Stomach (tissue), 4 donors: ENCODE measurements around the gene MTMR3.

Source experiments
- POLR2A ChIP-seq, 4 donors: fragments of 450-650 bp; IDR thresholded peaks; one replicate each; pipeline ENCODE4 v1.6.1; 2016; ENCODE audit warnings: antibody characterized with exemption in 4 of 4, control low read depth in 2 of 4, mild to moderate bottlenecking in 1 of 4, moderate library complexity in 1 of 4
- POLR2AphosphoS5 ChIP-seq, 3 donors: sonication (generic); formaldehyde crosslinking; IDR thresholded peaks; one replicate each; pipeline ENCODE4 v1.6.1; 2016; ENCODE audit warnings: antibody characterized with exemption in 3 of 3
- TF ChIP-seq, protein P1 (sequence below), 7 experiments: fragments of 450-650 bp in 4 of 7; fragments of 200-600 bp in 3 of 7; sonication (generic) in 3 of 7; IDR thresholded peaks; one replicate each; pipeline ENCODE4 v1.5.1; 2016 to 2019; ENCODE audit warnings: antibody characterized with exemption in 7 of 7, control low read depth in 2 of 7, mild to moderate bottlenecking in 1 of 7

DNA sequence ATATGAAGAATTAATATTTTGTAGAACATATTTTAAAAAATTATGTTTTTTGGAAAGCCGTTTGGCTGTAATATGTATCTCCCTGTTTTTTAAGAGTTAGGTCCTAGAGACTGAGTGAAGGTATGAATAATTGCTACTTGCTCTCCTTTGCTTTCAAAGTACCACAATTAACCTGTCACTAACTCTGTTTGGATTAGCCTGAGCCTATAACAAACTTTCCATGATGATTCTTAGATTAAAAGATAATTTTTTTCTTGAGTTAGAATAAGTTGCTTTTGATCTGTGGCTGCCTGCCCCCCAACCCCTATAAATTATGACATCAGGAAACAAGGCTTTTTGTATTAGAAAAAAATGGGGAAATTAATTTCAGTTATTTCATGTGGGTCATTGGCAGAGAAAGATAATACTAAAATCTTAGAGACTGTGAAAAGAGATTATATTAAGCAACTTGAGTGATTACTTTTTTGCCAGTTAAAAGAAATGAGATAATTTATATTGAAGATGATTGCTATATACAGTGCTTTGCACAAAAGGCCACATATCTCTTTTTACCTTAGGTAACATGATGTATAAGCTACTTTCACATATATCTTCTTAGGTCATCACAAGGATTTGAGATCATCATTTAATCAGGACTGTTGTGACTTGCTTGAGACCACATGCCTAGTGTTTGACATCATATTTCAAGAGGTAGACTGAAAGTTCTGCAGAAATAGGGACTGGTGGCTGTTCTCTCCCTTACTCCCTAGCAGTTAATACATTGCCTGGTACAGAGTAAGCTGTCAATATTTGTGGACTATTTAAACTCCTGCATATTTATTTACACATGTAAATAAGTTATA is 9.6 kb downstream of the MTMR3 start:
- TF ChIP-seq, protein P1, sequence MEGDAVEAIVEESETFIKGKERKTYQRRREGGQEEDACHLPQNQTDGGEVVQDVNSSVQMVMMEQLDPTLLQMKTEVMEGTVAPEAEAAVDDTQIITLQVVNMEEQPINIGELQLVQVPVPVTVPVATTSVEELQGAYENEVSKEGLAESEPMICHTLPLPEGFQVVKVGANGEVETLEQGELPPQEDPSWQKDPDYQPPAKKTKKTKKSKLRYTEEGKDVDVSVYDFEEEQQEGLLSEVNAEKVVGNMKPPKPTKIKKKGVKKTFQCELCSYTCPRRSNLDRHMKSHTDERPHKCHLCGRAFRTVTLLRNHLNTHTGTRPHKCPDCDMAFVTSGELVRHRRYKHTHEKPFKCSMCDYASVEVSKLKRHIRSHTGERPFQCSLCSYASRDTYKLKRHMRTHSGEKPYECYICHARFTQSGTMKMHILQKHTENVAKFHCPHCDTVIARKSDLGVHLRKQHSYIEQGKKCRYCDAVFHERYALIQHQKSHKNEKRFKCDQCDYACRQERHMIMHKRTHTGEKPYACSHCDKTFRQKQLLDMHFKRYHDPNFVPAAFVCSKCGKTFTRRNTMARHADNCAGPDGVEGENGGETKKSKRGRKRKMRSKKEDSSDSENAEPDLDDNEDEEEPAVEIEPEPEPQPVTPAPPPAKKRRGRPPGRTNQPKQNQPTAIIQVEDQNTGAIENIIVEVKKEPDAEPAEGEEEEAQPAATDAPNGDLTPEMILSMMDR (IDR thresholded peaks at IDR 0.05): no peak
- TF ChIP-seq POLR2AphosphoS5 (IDR thresholded peaks at IDR 0.05) (no peak), POLR2A (IDR thresholded peaks at IDR 0.05) (no peak)
